HCT116 (cell line): ENCODE results near the gene TAF10. TPM values are rescaled to one million over a fixed set of nuclear protein-coding genes. Genes with fewer than 3 reads are reported as not detected.

ENCODE experiments used
- ATAC-seq: fragments of 200-7000 bp; cut with Tn5 transposase; 2 replicates; pipeline ENCODE4 v1.9.1; 2020; ENCODE audit warnings: mild to moderate bottlenecking, moderate library complexity
- BruUV-seq: library from RNA; stranded (reverse); fragments of 400-500 nt; replicated peaks from 2 replicates; lab custom pipeline; 2021; lab: Mats Ljungman, UMichigan
- CTCF ChIA-PET: fragments of 300-600 bp; sonication (Branson Sonifier 250); formaldehyde crosslinking; loops from one replicate; lab custom pipeline; 2021; ENCODE audit warnings: antibody characterized with exemption; lab: Charles Lee
- POLR2A ChIA-PET: fragments of 300-600, 350-600 bp; sonication (Branson Sonifier 250); formaldehyde crosslinking; loops from one replicate; lab custom pipeline; 2021; ENCODE audit warnings: antibody characterized with exemption; lab: Charles Lee
- RAD21 ChIA-PET, 2 experiments: fragments of 300-600 bp; sonication (Branson Sonifier 250); formaldehyde crosslinking; loops; one replicate each; lab custom pipeline; 2023; ENCODE audit warnings: low total read pairs in 2 of 2; ENCODE audit not compliant: uncharacterized antibody in 2 of 2, unreplicated experiment in 2 of 2, low non-redundant PET in 1 of 2; lab: Charles Lee
- DNase-seq: peaks from one replicate; pipeline ENCODE4 v3.0.0-alpha.2; 2010; ENCODE audit warnings: low read depth, low spot score
- H2AFZ ChIP-seq: fragments of 200-600 bp; shearing (Covaris generic), sonication (generic); 2 replicates; pipeline ENCODE4 v1.6.1; 2017; ENCODE audit warnings: low read depth, mixed run types, mixed read lengths, antibody characterized with exemption, low read length; ENCODE audit not compliant: poor library complexity, severe bottlenecking
- H3K27ac ChIP-seq: 2 replicates; pipeline ENCODE4 v1.5.1; 2012; ENCODE audit warnings: low read depth, low read length
- H3K27me3 ChIP-seq: fragments of 200-600 bp; sonication (generic); 2 replicates; pipeline ENCODE4 v1.6.1; 2016; ENCODE audit warnings: mixed run types, low read length, mixed read lengths; ENCODE audit not compliant: insufficient read depth
- H3K36me3 ChIP-seq, 2 experiments: fragments of 200-500 bp in 1 of 2; fragments of 200-600 bp in 1 of 2; sonication (Bioruptor generic) in 1 of 2; sonication (generic) in 1 of 2; 2 replicates each; pipeline versions ENCODE4 v1.5.1 to v1.6.1; 2014 to 2016; ENCODE audit warnings: low read length in 2 of 2, inconsistent platforms in 1 of 2, mixed read lengths in 1 of 2, mixed run types in 1 of 2; ENCODE audit not compliant: insufficient read depth in 2 of 2, control insufficient read depth in 1 of 2
- H3K4me1 ChIP-seq, 2 experiments: fragments of 200-600 bp in 1 of 2; sonication (generic) in 1 of 2; 2 replicates each; pipeline versions ENCODE4 v1.5.1 to v1.6.1; 2012 to 2017; ENCODE audit warnings: low read length in 2 of 2, inconsistent platforms in 1 of 2, mild to moderate bottlenecking in 1 of 2, mixed read lengths in 1 of 2, mixed run types in 1 of 2, moderate library complexity in 1 of 2; ENCODE audit not compliant: insufficient read depth in 2 of 2, control insufficient read depth in 1 of 2
- H3K4me2 ChIP-seq: fragments of 200-600 bp; sonication (generic); 2 replicates; pipeline ENCODE4 v1.6.1; 2017; ENCODE audit warnings: mixed run types, low read length, mixed read lengths
- H3K4me3 ChIP-seq, 2 experiments: fragments of 200-600 bp in 1 of 2; sonication (generic) in 1 of 2; replicated peaks in 1 of 2; 2 replicates each; pipeline ENCODE4 v1.5.1; 2011 to 2016; ENCODE audit warnings: low read length in 2 of 2, control low read depth in 1 of 2, low read depth in 1 of 2, mild to moderate bottlenecking in 1 of 2, mixed read lengths in 1 of 2, mixed run types in 1 of 2
- H3K79me2 ChIP-seq: fragments of 200-600 bp; sonication (generic); 2 replicates; pipeline ENCODE4 v1.6.1; 2017; ENCODE audit warnings: mild to moderate bottlenecking, mixed run types, low read length, moderate library complexity, mixed read lengths; ENCODE audit not compliant: insufficient read depth
- H3K9ac ChIP-seq: fragments of 200-600 bp; sonication (generic); 2 replicates; pipeline ENCODE4 v1.6.1; 2016; ENCODE audit warnings: low read length, mixed read lengths
- H3K9me2 ChIP-seq: fragments of 200-600 bp; sonication (generic), shearing (Covaris generic); 2 replicates; pipeline ENCODE4 v1.6.1; 2017; ENCODE audit warnings: mixed run types, mild to moderate bottlenecking, moderate library complexity; ENCODE audit not compliant: insufficient read depth
- H3K9me3 ChIP-seq, 2 experiments: fragments of 200-500 bp in 1 of 2; fragments of 200-600 bp in 1 of 2; sonication (Bioruptor generic) in 1 of 2; sonication (generic) in 1 of 2; 2 replicates each; pipeline ENCODE4 v1.6.1; 2014 to 2017; ENCODE audit warnings: low read length in 2 of 2, mixed read lengths in 2 of 2, inconsistent platforms in 1 of 2, low read depth in 1 of 2, mild to moderate bottlenecking in 1 of 2, mixed run types in 1 of 2, moderate library complexity in 1 of 2; ENCODE audit not compliant: control insufficient read depth in 1 of 2, insufficient read depth in 1 of 2
- H4K20me1 ChIP-seq: fragments of 200-600 bp; sonication (generic), shearing (Covaris generic); 2 replicates; pipeline ENCODE4 v1.6.1; 2017; ENCODE audit warnings: mixed run types, mild to moderate bottlenecking, moderate library complexity; ENCODE audit not compliant: insufficient read depth
- CBX3 ChIP-seq: IDR thresholded peaks from 2 replicates; pipeline ENCODE4 v1.6.1; 2012; ENCODE audit warnings: low read depth
- CEBPB ChIP-seq: IDR thresholded peaks from 2 replicates; pipeline ENCODE4 v1.6.1; 2012; ENCODE audit warnings: low read depth
- ELF1 ChIP-seq: IDR thresholded peaks from 2 replicates; pipeline ENCODE4 v1.6.1; 2012; ENCODE audit warnings: low read depth, borderline replicate concordance
- EZH2 ChIP-seq: fragments of 200-600 bp; sonication (generic); IDR thresholded peaks from 2 replicates; pipeline ENCODE4 v1.6.1; 2017; ENCODE audit warnings: antibody characterized with exemption, mixed run types
- FOSL1 ChIP-seq: IDR thresholded peaks from 2 replicates; pipeline ENCODE4 v1.6.1; 2012; ENCODE audit warnings: low read depth
- JUND ChIP-seq: IDR thresholded peaks from 2 replicates; pipeline ENCODE4 v1.6.1; 2012
- POLR2A ChIP-seq: IDR thresholded peaks from 2 replicates; pipeline ENCODE4 v1.7.0; 2011; ENCODE audit warnings: borderline replicate concordance; ENCODE audit not compliant: insufficient read depth, insufficient read length; ENCODE audit errors: extremely low read depth
- POLR2AphosphoS5 ChIP-seq: IDR thresholded peaks from 2 replicates; pipeline ENCODE4 v1.6.1; 2011; ENCODE audit warnings: mild to moderate bottlenecking, low read depth, low read length, moderate library complexity
- RAD21 ChIP-seq: IDR thresholded peaks from 2 replicates; pipeline ENCODE4 v1.6.1; 2012; ENCODE audit warnings: low read depth, mild to moderate bottlenecking
- SIN3A ChIP-seq: IDR thresholded peaks from 2 replicates; pipeline ENCODE4 v1.6.1; 2012; ENCODE audit warnings: low read depth
- SP1 ChIP-seq: IDR thresholded peaks from 2 replicates; pipeline ENCODE4 v1.6.1; 2012; ENCODE audit warnings: low read depth
- SRF ChIP-seq: IDR thresholded peaks from 2 replicates; pipeline ENCODE4 v1.6.1; 2012; ENCODE audit warnings: low read depth
- TCF7L2 ChIP-seq: IDR thresholded peaks from 2 replicates; pipeline ENCODE4 v1.7.0; 2011; ENCODE audit warnings: borderline replicate concordance, inconsistent platforms; ENCODE audit not compliant: insufficient read depth, insufficient read length; ENCODE audit errors: extremely low read depth
- YY1 ChIP-seq: IDR thresholded peaks from 2 replicates; pipeline ENCODE4 v1.6.1; 2011; ENCODE audit warnings: low read length, low read depth, moderate library complexity, mild to moderate bottlenecking; ENCODE audit not compliant: insufficient replicate concordance; ENCODE audit errors: extremely low read depth
- ZFX ChIP-seq: fragments of 450-650 bp; IDR thresholded peaks from 2 replicates; pipeline ENCODE4 v1.6.1; 2017
- ZNF274 ChIP-seq: fragments of 200-500 bp; sonication (Bioruptor generic); IDR thresholded peaks from 2 replicates; pipeline ENCODE4 v1.6.1; 2014; ENCODE audit warnings: mild to moderate bottlenecking, low read depth, low read length, inconsistent platforms
- intact Hi-C: fragments of 100-400 bp; cut with micrococcal nuclease; formaldehyde crosslinking; loops from 2 replicates; pipeline ENCODE4 v1.10.0; 2022
- total RNA-seq: library from RNA; stranded (reverse); gene quantifications from one replicate; pipeline ENCODE4 v1.2.1, GENCODE V29; 2021; ENCODE audit not compliant: unreplicated experiment
- TF ChIP-seq, protein P1 (sequence below), 3 experiments: fragments of 200-600 bp in 1 of 3; sonication (generic) in 1 of 3; IDR thresholded peaks in 2 of 3; conservative IDR thresholded peaks in 1 of 3; 2 replicates each; pipeline ENCODE4 v1.5.1; 2012 to 2017; ENCODE audit warnings: low read depth in 2 of 3, low read length in 2 of 3, antibody characterized with exemption in 1 of 3, borderline replicate concordance in 1 of 3, control low read depth in 1 of 3, mild to moderate bottlenecking in 1 of 3, mixed read lengths in 1 of 3, mixed run types in 1 of 3, moderate library complexity in 1 of 3; ENCODE audit not compliant: insufficient read depth in 1 of 3
- TF ChIP-seq, protein P2 (sequence below): IDR thresholded peaks from 2 replicates; pipeline ENCODE4 v1.6.1; 2011; ENCODE audit warnings: mild to moderate bottlenecking, low read length, moderate library complexity; ENCODE audit not compliant: insufficient replicate concordance; ENCODE audit errors: extremely low read depth
- TF ChIP-seq, protein P3 (sequence below): IDR thresholded peaks from 2 replicates; pipeline ENCODE4 v1.6.1; 2012; ENCODE audit warnings: low read depth
- TF ChIP-seq, protein P4 (sequence below): IDR thresholded peaks from 2 replicates; pipeline ENCODE4 v1.6.1; 2012

The TAF10 gene
- total RNA-seq, 1 experiment from 2014 or later: 151 TPM

DNA sequence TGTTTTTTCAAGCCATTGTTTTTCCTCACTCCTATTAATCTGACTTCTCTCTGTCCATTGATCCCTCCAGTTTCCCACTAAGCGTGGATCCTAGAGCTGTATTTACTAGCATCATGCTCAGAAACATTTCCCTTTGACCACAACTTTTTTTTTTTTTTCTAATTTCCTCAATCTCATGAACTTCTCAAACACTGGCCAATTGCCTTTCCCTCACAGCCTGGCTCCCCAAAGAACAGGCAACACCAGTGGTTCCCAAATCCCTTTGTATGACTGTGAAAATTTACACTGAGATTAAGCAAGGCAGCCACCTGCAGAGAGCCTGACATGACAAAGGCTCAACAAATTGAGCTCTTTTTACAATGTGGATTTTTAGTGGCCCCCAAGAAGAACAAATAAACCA, 8.6 kb upstream of the TAF10 start:
- H3K4me3 ChIP-seq: no peak overlapping the region
- H3K27me3 ChIP-seq: no peaks in the 10 kb centered on the region
- TF ChIP-seq, protein P1, sequence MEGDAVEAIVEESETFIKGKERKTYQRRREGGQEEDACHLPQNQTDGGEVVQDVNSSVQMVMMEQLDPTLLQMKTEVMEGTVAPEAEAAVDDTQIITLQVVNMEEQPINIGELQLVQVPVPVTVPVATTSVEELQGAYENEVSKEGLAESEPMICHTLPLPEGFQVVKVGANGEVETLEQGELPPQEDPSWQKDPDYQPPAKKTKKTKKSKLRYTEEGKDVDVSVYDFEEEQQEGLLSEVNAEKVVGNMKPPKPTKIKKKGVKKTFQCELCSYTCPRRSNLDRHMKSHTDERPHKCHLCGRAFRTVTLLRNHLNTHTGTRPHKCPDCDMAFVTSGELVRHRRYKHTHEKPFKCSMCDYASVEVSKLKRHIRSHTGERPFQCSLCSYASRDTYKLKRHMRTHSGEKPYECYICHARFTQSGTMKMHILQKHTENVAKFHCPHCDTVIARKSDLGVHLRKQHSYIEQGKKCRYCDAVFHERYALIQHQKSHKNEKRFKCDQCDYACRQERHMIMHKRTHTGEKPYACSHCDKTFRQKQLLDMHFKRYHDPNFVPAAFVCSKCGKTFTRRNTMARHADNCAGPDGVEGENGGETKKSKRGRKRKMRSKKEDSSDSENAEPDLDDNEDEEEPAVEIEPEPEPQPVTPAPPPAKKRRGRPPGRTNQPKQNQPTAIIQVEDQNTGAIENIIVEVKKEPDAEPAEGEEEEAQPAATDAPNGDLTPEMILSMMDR (IDR thresholded peaks at IDR 0.05 in 2 of 3, conservative IDR thresholded peaks at IDR 0.05 in 1 of 3; ENCODE audit: borderline replicate concordance in 1 of 3, insufficient read depth in 1 of 3, low read depth in 2 of 3, low read length in 2 of 3): no peak
- TF ChIP-seq POLR2A (no peak), ZFX (no peak), CBX3 (no peak), SRF (no peak), SIN3A (no peak), TCF7L2 (no peak), YY1 (no peak), ZNF274 (no peak), EZH2 (no peak), ELF1 (no peak), SP1 (no peak), RAD21 (no peak), FOSL1 (no peak), POLR2AphosphoS5 (no peak), CEBPB (no peak), JUND (no peak)
- TF ChIP-seq, protein P2, sequence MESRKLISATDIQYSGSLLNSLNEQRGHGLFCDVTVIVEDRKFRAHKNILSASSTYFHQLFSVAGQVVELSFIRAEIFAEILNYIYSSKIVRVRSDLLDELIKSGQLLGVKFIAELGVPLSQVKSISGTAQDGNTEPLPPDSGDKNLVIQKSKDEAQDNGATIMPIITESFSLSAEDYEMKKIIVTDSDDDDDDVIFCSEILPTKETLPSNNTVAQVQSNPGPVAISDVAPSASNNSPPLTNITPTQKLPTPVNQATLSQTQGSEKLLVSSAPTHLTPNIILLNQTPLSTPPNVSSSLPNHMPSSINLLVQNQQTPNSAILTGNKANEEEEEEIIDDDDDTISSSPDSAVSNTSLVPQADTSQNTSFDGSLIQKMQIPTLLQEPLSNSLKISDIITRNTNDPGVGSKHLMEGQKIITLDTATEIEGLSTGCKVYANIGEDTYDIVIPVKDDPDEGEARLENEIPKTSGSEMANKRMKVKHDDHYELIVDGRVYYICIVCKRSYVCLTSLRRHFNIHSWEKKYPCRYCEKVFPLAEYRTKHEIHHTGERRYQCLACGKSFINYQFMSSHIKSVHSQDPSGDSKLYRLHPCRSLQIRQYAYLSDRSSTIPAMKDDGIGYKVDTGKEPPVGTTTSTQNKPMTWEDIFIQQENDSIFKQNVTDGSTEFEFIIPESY: no peak
- TF ChIP-seq, protein P3, sequence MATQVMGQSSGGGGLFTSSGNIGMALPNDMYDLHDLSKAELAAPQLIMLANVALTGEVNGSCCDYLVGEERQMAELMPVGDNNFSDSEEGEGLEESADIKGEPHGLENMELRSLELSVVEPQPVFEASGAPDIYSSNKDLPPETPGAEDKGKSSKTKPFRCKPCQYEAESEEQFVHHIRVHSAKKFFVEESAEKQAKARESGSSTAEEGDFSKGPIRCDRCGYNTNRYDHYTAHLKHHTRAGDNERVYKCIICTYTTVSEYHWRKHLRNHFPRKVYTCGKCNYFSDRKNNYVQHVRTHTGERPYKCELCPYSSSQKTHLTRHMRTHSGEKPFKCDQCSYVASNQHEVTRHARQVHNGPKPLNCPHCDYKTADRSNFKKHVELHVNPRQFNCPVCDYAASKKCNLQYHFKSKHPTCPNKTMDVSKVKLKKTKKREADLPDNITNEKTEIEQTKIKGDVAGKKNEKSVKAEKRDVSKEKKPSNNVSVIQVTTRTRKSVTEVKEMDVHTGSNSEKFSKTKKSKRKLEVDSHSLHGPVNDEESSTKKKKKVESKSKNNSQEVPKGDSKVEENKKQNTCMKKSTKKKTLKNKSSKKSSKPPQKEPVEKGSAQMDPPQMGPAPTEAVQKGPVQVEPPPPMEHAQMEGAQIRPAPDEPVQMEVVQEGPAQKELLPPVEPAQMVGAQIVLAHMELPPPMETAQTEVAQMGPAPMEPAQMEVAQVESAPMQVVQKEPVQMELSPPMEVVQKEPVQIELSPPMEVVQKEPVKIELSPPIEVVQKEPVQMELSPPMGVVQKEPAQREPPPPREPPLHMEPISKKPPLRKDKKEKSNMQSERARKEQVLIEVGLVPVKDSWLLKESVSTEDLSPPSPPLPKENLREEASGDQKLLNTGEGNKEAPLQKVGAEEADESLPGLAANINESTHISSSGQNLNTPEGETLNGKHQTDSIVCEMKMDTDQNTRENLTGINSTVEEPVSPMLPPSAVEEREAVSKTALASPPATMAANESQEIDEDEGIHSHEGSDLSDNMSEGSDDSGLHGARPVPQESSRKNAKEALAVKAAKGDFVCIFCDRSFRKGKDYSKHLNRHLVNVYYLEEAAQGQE: no peak
- TF ChIP-seq, protein P4, sequence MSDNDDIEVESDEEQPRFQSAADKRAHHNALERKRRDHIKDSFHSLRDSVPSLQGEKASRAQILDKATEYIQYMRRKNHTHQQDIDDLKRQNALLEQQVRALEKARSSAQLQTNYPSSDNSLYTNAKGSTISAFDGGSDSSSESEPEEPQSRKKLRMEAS: no peak
- peaks cover 5 to 15% of the 10 kb centered on the region in 2 experiments; a peak in 3 of 4 replicates for H3K4me1 ChIP-seq
- no peaks in the 10 kb centered on the region for H3K9me2 ChIP-seq
- intact Hi-C loops: no loop called here
- H4K20me1 ChIP-seq: no peaks in the 10 kb centered on the region
- ChIA-PET RAD21 (no interaction called here), CTCF (no interaction called here), POLR2A (no interaction called here)
- BruUV-seq: no TSS peak
- no peak overlapping the region for H3K4me2 ChIP-seq
- DNase-seq: no peak
- no peak overlapping the region for H3K9ac ChIP-seq
- H3K27ac ChIP-seq: no peak overlapping the region
- no peak for ATAC-seq
- no peaks in the 10 kb centered on the region for H3K9me3 ChIP-seq
- peaks cover 11% of the 10 kb centered on the region; the same call in 1 of the 2 replicates for H3K79me2 ChIP-seq
- no peak overlapping the region for H2AFZ ChIP-seq
- H3K36me3 ChIP-seq: no peaks in the 10 kb centered on the region
